IMR-90 (cell line): ENCODE results near the gene ZFAND6. TPM values are rescaled to one million over a fixed set of nuclear protein-coding genes. Genes with fewer than 3 reads are reported as not detected.

ENCODE experiments used
- ATAC-seq: fragments of 200-7000 bp; cut with Tn5 transposase; 2 replicates; pipeline ENCODE4 v1.9.1; 2020; ENCODE audit warnings: low read depth, mild to moderate bottlenecking, moderate library complexity
- BruUV-seq: library from RNA; stranded (reverse); fragments of 400-500 nt; replicated peaks from 2 replicates; lab custom pipeline; 2021; lab: Mats Ljungman, UMichigan
- CTCF ChIA-PET: fragments of 300-600 bp; formaldehyde crosslinking; extraction: SDS; loops from one replicate; lab custom pipeline; 2021; ENCODE audit warnings: antibody characterized with exemption; lab: Yijun Ruan, JAX
- POLR2A ChIA-PET: fragments of 300-600 bp; sonication (Branson Sonifier 250); formaldehyde crosslinking; loops from one replicate; lab custom pipeline; 2022; ENCODE audit warnings: antibody characterized with exemption; ENCODE audit not compliant: unreplicated experiment; lab: Charles Lee
- DNase-seq: peaks from one replicate; pipeline ENCODE4 v3.0.0; 2013
- H2AFZ ChIP-seq: replicated peaks from 2 replicates; pipeline ENCODE3; 2013; ENCODE audit warnings: low read length, mild to moderate bottlenecking; ENCODE audit not compliant: poor library complexity
- H2AK5ac ChIP-seq: 2 replicates; pipeline ENCODE4 v1.6.1; 2013; ENCODE audit warnings: low read depth, low read length, inconsistent platforms
- H2AK9ac ChIP-seq: replicated peaks from 2 replicates; pipeline ENCODE3; 2013; ENCODE audit warnings: mild to moderate bottlenecking, low read depth, low read length, moderate library complexity; ENCODE audit not compliant: poor library complexity
- H2BK120ac ChIP-seq: 2 replicates; pipeline ENCODE4 v1.6.1; 2013; ENCODE audit warnings: low read depth, low read length, inconsistent platforms
- H2BK15ac ChIP-seq: 3 replicates; pipeline ENCODE4 v1.6.1; 2013; ENCODE audit warnings: low read depth, low read length, inconsistent platforms
- H2BK20ac ChIP-seq: 2 replicates; pipeline ENCODE4 v1.6.1; 2013; ENCODE audit warnings: low read depth, mild to moderate bottlenecking, inconsistent platforms, low read length, moderate library complexity
- H2BK5ac ChIP-seq: 2 replicates; pipeline ENCODE4 v1.6.1; 2013; ENCODE audit warnings: mild to moderate bottlenecking, low read depth, low read length, inconsistent platforms; ENCODE audit not compliant: poor library complexity, severe bottlenecking
- H3K14ac ChIP-seq: replicated peaks from 2 replicates; pipeline ENCODE4 v1.6.1; 2013; ENCODE audit warnings: low read depth, low read length, inconsistent platforms
- H3K18ac ChIP-seq: 2 replicates; pipeline ENCODE4 v1.6.1; 2013; ENCODE audit warnings: low read depth, low read length, control low read depth
- H3K23ac ChIP-seq: 2 replicates; pipeline ENCODE4 v1.6.1; 2013; ENCODE audit warnings: low read depth, low read length, inconsistent platforms
- H3K27ac ChIP-seq: 2 replicates; pipeline ENCODE4 v1.5.1; 2013; ENCODE audit warnings: mild to moderate bottlenecking, control low read depth, low read length; ENCODE audit not compliant: insufficient read depth
- H3K27me3 ChIP-seq: 2 replicates; pipeline ENCODE4 v1.6.1; 2013; ENCODE audit warnings: low read length; ENCODE audit not compliant: control insufficient read depth, insufficient read depth
- H3K36me3 ChIP-seq: 2 replicates; pipeline ENCODE4 v1.6.1; 2013; ENCODE audit warnings: low read length, mixed read lengths; ENCODE audit not compliant: control insufficient read depth, insufficient read depth
- H3K4ac ChIP-seq: 2 replicates; pipeline ENCODE4 v1.6.1; 2013; ENCODE audit warnings: low read depth, low read length, inconsistent platforms
- H3K4me1 ChIP-seq: 2 replicates; pipeline ENCODE4 v1.6.1; 2013; ENCODE audit warnings: low read length, mixed read lengths; ENCODE audit not compliant: control insufficient read depth, insufficient read depth
- H3K4me2 ChIP-seq: 2 replicates; pipeline ENCODE4 v1.6.1; 2013; ENCODE audit warnings: low read depth, mild to moderate bottlenecking, control low read depth, low read length, moderate library complexity
- H3K4me3 ChIP-seq: 2 replicates; pipeline ENCODE4 v1.5.1; 2013; ENCODE audit warnings: low read depth, mild to moderate bottlenecking, control low read depth, low read length, moderate library complexity; ENCODE audit not compliant: insufficient read depth
- H3K56ac ChIP-seq: 2 replicates; pipeline ENCODE4 v1.6.1; 2013; ENCODE audit warnings: low read length, inconsistent platforms; ENCODE audit not compliant: insufficient read depth; ENCODE audit errors: extremely low read depth
- H3K79me1 ChIP-seq, 2 experiments: 2 replicates each; pipeline ENCODE4 v1.6.1; 2013; ENCODE audit warnings: low read length in 2 of 2, inconsistent platforms in 1 of 2, low read depth in 1 of 2
- H3K9ac ChIP-seq: 2 replicates; pipeline ENCODE4 v1.6.1; 2013; ENCODE audit warnings: low read depth, low read length, control low read depth
- H3K9me1 ChIP-seq: 2 replicates; pipeline ENCODE4 v1.6.1; 2013; ENCODE audit warnings: low read length, inconsistent platforms; ENCODE audit not compliant: insufficient read depth
- H3K9me3 ChIP-seq: 2 replicates; pipeline ENCODE4 v1.6.1; 2013; ENCODE audit warnings: low read length; ENCODE audit not compliant: control insufficient read depth, insufficient read depth
- H4K20me1 ChIP-seq: 2 replicates; pipeline ENCODE4 v1.6.1; 2013; ENCODE audit warnings: low read length, inconsistent platforms; ENCODE audit not compliant: insufficient read depth
- H4K5ac ChIP-seq: 2 replicates; pipeline ENCODE4 v1.6.1; 2013; ENCODE audit warnings: mild to moderate bottlenecking, low read depth, low read length, control low read depth
- H4K8ac ChIP-seq, 2 experiments: 2 replicates each; pipeline ENCODE4 v1.6.1; 2013; ENCODE audit warnings: low read depth in 2 of 2, low read length in 2 of 2, control low read depth in 1 of 2, inconsistent platforms in 1 of 2
- H4K91ac ChIP-seq: 2 replicates; pipeline ENCODE4 v1.6.1; 2013; ENCODE audit warnings: low read depth, low read length, inconsistent platforms; ENCODE audit not compliant: insufficient read depth
- CEBPB ChIP-seq: IDR thresholded peaks from 2 replicates; pipeline ENCODE4 v1.6.1; 2012; ENCODE audit warnings: low read depth, low read length, improper control_type of control experiment
- MAFK ChIP-seq: IDR thresholded peaks from 2 replicates; pipeline ENCODE4 v1.6.1; 2012; ENCODE audit warnings: low read depth, low read length, improper control_type of control experiment
- SMC3 ChIP-seq: fragments of 150-350 bp; IDR thresholded peaks from 2 replicates; pipeline ENCODE4 v1.6.1; 2016; ENCODE audit warnings: low read depth, mild to moderate bottlenecking, antibody characterized with exemption, low read length, moderate library complexity
- WGBS, 2 experiments: methylation state at CpG; one replicate each; pipeline versions ENCODE4 v1.1.5 to v1.1.7; 2013; ENCODE audit warnings: missing lambda C conversion rate in 2 of 2; ENCODE audit not compliant: insufficient read length in 1 of 2; ENCODE audit errors: extremely low coverage in 2 of 2; 5-methylcytosine and 5-hydroxymethylcytosine counted together
- dilution Hi-C: fragments of 300-500 bp; cut with HindIII; formaldehyde crosslinking; loops from one replicate; pipeline ENCODE4 v1.14.3; 2018; ENCODE audit warnings: low sequenced_read_pairs; ENCODE audit not compliant: unreplicated experiment
- in situ Hi-C: fragments of 300-500 bp; cut with MboI; formaldehyde crosslinking; loops from 3 replicates; pipeline ENCODE4 v1.14.3; 2019; ENCODE audit warnings: low sequenced_read_pairs, inconsistent platforms, mixed read lengths
- intact Hi-C: fragments of 100-400 bp; cut with micrococcal nuclease; formaldehyde crosslinking; loops from 2 replicates; pipeline ENCODE4 v1.10.0; 2022
- polyA plus RNA-seq, 3 experiments: library from polyadenylated mRNA; depleted of rRNA; stranded (reverse); fragments of >200 nt; gene quantifications; 2 replicates each; pipeline ENCODE4 v1.2.3, GENCODE V29; 2012; ENCODE audit warnings: low replicate concordance in 1 of 3
- total RNA-seq: library from RNA; depleted of rRNA; stranded (reverse); fragments of >200 nt; gene quantifications from 2 replicates; pipeline ENCODE4 v1.2.3, GENCODE V29; 2012

ZFAND6 gene
- total and polyA plus RNA-seq, 2 of the 4 experiments (the other 2 are of a cell fraction) = 77.5 to 96.4 TPM

DNA sequence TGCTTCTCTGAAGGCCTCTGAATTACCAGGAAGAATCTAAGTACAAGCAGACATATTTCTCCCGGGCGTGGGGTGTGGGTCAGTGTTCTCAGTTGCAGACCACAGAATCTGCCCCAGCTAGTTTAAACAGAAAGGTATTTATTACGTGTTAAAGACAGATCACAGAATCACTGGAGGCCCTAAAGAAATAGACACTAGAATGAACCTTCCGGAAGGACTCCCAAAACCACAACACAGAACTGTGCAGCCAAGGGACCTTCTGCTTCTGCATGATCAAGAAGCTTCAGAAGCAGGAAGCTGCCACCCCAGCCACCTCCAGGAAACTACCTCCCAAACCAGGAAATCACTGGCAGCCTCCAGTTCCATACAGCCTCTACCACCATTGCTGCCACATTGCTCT, 32.7 kb upstream of the ZFAND6 start:
- H2BK15ac ChIP-seq = no peak overlapping the region
- no peak overlapping the region for H3K9ac ChIP-seq
- H4K5ac ChIP-seq = no peak overlapping the region
- no peak overlapping the region for H2AFZ ChIP-seq
- H3K18ac ChIP-seq = no peak overlapping the region
- H2AK5ac ChIP-seq = no peak overlapping the region
- H3K56ac ChIP-seq = no peak overlapping the region
- POLR2A ChIA-PET = no interaction called here
- no peak overlapping the region for H2AK9ac ChIP-seq
- no peak overlapping the region for H2BK20ac ChIP-seq
- intact Hi-C loops (no loop called here), in situ Hi-C loops (no loop called here), dilution Hi-C loops (no loop called here)
- H3K9me3 ChIP-seq = no peaks in the 10 kb centered on the region
- ATAC-seq (no peak), DNase-seq (no peak)
- no peak overlapping the region for H4K8ac ChIP-seq
- H2BK5ac ChIP-seq = no peak overlapping the region
- H3K79me1 ChIP-seq = no peaks in the 10 kb centered on the region
- 100% methylated on average over 1 of the region's 4 CpGs; no CpG with 5 or more reads in 1 of the 2 experiments for WGBS, 2 experiments
- no peak overlapping the region for H2BK120ac ChIP-seq
- no peaks in the 10 kb centered on the region for H3K36me3 ChIP-seq
- H3K4me2 ChIP-seq = no peak overlapping the region
- no peak overlapping the region for H3K23ac ChIP-seq
- no peak overlapping the region for H4K91ac ChIP-seq
- no peaks in the 10 kb centered on the region for H3K9me1 ChIP-seq
- H3K27ac ChIP-seq = no peak overlapping the region
- H3K4me1 ChIP-seq = no peaks in the 10 kb centered on the region
- H3K4ac ChIP-seq = no peak overlapping the region
- CTCF ChIA-PET = no interaction called here
- no peaks in the 10 kb centered on the region for H3K27me3 ChIP-seq
- no peak overlapping the region for H3K14ac ChIP-seq
- H3K4me3 ChIP-seq = no peak overlapping the region
- BruUV-seq = no TSS peak
- H4K20me1 ChIP-seq = no peaks in the 10 kb centered on the region
- TF ChIP-seq MAFK (no peak), SMC3 (no peak), CEBPB (no peak)
